Sigmoid colon (tissue), 4 donors: ENCODE measurements around the gene PPP1CB.

Experiments
- CTCF ChIP-seq, 4 experiments: fragments of 450-650 bp in 3 of 4; fragments of 200-600 bp in 1 of 4; IDR thresholded peaks; one replicate each; pipeline ENCODE4 v1.5.1; 2016 to 2019; ENCODE audit warnings: antibody characterized with exemption in 4 of 4, mild to moderate bottlenecking in 3 of 4, moderate library complexity in 2 of 4
- POLR2A ChIP-seq, 2 donors: fragments of 450-650 bp; IDR thresholded peaks; one replicate each; pipeline ENCODE4 v1.6.1; 2016; ENCODE audit warnings: antibody characterized with exemption in 2 of 2, mild to moderate bottlenecking in 2 of 2, moderate library complexity in 2 of 2
- POLR2AphosphoS5 ChIP-seq, 4 donors: sonication (generic); formaldehyde crosslinking; IDR thresholded peaks; one replicate each; pipeline ENCODE4 v1.6.1; 2017; ENCODE audit warnings: antibody characterized with exemption in 4 of 4

GRCh38 chr2:28747714-28748113, 3.9 kb upstream of the PPP1CB start:
- TF ChIP-seq CTCF (IDR thresholded peaks at IDR 0.05), result no peak
- TF ChIP-seq POLR2A (IDR thresholded peaks at IDR 0.05), result no peak
- no peak for TF ChIP-seq POLR2AphosphoS5 (IDR thresholded peaks at IDR 0.05)
